ENCODE measurements around the gene ATF7.
"Not testable (repeated sequence)": the region's sequence is repeated elsewhere in the genome, so short reads cannot be mapped to it uniquely, and the experiment has no call there.

The ATF7 gene

DNA sequence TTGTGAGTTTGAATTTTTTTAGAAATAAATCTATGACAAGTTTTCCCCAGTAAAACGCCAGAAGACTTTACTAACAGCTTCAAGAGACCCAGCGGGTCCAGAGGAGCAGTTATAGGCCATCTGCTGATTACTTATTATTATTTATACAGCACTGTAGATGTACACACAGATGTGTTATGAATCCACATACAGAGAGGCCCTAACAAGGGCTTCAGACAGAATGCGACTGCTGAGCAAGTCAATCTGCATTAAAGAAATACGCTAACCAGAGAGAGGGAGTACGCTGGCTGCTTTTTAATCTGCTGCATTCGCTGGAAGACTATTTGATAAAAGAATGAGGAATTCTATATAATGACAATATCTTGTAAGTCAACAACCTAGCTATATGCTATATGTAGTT is 32.5 kb downstream of the ATF7 start:
- DNase-seq: no peak

DNA sequence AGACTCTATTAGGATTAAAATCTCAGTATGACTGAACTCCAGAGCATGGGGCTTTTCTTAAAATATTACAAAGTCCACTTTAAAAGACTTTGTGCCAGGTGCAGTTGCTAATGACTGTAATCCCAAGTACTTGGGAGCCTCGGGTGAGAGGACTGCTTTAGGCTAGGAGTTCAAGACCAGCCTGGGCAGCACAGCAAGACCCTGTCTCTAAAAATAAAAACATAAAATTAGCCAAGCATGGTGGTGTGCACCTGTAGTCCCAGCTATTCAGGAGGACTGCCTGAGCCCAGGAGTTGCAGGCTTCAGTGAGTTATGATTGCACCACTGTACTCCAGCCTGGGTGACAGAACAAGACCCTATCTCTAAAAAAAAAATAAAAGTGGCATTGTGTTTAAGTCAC is 33.2 kb downstream of the ATF7 start:
- no peak for DNase-seq

DNA sequence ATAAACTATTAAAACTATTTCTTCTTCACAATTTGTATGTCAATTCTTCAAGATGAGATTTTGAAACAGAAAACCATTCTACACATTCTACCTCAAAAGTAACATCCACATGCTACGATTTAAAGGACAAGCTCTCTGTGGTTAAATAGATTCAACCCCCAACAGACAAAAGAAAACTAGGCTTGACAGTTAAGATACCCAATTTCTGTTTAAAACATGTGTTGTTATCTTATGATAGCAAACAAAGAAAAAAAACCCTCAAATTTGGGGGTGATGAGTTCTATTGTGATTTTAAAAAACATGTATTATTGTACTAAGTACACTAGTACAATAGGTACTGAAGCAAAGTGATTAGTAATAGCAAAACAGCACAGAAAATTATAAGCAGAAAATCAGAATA is 33.8 kb downstream of the ATF7 start:
- DNase-seq: no peak

DNA sequence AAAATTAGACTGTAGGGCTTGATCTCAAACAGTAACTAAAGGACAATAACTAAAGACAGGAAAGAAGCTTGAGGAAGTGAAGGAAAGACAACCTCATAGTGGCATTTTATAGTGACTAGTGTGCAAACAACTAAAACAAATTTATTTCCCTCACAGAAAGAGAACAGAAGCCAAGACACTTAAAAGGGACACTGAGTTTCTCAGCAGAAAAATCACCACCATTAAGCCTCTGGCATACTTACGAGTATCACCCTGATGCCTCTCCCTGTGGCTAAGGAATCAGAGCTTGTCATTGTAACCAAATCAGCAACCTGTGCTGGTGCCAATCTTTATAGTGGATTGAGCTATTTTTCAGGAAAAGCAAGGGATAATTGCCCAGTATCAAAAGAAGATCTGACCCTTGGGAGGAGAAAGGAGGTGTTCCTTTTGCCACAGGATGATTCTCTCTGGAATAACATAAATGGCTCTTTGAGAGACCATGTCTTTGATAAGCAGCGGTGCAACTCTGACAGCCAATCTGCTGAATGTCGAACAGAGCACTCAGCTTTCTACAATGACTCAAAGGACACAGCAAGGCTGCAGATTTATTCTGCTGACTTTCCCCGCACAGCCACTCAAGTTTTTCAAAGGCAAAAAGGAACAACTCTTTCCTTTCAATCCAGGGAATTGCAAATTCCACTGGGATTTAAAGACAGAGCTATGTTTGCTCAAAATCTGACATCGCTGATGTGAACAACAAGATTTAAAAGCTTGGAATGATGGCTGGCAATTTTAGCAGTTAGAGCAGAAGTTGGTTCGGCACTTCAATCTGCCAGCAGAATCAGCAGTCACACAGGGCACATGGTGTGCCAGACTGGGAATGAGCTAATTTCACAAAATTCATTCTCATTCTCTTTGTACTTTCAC is 34.6 kb downstream of the ATF7 start:
- no peak for DNase-seq

DNA sequence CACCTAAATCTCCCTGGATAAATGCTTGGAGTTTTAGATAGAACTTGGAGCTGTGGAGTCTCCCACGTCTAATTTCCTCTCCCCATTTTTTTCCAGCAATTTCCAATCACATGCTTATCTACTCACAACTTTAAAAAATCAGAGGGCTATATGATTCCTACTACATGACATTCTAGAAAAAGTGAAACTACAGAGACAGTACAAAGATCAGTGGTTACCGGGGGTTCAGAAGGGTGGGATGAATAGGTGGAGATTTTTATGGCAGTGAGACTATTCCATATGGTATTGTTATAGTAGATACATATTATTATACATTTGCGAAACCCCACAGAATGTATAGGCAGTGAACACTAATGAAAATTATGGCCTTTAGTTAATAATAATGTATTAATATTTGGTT is 35.5 kb downstream of the ATF7 start:
- DNase-seq: no peak

DNA sequence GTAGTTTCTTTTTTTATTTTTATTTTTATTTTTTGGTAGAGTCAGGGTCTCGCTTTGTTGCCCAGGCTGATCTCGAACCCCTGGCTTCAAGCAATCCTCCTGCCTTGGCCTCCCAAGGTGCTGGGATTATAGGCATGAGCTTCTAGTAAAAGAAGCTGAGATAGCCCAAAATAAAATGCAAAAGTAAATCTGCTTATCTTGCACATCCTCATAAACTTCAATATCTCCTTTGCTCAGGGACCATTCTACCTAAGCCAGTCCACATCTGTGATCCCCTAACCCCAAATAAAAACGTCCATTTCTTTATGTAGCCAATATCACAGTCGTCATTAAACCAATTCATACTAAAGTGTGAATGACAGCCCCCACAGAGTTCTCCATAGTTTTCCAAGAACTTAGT is 36.3 kb downstream of the ATF7 start:
- no peak for DNase-seq

DNA sequence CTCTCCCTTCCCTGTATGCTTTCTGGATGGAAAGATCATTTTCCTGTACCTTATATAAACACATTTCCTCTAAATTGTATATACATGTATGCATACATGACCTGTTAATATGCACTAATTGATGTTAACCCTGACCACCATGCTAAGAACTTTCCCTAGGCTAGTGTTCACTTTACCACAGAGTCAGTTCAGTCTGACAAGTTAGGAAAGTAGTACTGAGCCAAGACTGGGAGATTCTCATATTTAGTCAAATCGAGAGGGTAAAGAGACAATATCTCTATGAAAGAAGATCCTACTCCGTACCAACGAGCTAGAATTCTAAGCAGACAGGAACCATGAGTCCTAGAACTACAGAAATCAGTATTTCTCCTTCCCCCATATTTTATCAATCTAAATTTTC is 36.8 kb downstream of the ATF7 start:
- no peak for DNase-seq

DNA sequence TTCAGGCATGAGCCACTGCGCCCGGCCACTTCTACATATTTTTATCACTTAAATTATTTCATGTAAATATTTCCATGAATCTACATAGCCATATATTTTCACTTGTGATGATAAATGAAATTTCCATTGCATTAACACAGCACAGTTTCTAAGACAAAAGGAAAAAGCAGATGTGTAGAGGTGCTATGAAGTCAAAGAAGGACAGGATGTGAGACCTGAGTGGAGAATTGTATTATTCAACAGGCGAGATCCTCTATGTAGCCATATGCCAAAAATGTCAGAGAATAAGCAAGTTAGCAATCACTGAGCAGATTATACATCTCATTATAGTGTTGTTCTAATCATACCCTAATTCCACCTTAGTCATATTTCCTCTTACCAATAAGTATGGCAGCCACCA is 38.1 kb downstream of the ATF7 start:
- DNase-seq: no peak

DNA sequence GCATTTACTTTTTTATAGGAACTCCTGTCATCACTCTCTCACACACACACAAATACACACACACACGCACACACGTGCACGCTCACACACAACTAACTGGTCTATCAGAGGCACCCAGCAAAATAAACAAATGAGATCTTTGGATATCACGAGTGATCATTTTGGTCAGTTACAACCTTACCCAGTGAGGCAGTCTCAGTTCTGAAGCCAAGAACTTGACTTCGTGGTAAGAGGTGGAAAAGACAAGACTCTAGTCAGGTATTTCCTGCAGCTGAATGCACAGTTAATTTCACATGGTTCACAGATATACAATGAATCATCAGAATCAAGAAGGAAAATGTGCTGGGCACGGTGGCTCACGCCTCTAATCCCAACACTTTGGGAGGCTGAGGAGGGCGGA is 39.4 kb downstream of the ATF7 start:
- no peak for DNase-seq

DNA sequence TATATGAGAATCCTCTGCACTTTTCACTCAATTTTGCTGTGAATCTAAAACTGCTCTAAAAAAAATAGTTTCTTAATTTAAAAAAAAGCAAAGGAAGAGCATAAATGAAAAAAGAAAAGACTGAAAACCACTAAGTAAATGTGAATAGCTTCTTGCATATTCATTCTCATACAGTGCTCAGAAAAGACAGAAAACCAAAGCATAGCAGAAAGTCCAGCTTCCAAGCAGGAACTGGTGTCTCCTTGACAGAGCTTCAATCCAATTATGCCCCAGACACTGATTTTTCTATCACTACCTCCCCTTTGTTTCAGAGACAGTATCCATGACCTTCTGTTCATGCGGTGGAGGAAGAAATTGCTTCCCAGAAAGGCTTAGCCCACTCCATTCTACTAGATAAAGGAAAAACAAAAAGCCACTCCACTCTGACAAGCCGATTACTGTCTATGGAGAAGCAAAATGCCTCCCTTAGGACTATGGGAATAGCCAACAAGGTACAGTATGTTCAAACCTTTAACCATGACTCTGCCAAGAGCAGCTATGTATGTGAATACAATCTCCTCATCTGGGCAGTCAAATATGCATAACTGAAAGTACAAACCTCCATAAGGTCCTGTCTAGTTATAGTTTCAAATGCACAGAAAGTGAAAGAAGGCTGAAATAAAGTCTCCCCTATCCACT is 40.6 kb downstream of the ATF7 start:
- DNase-seq: no peak

DNA sequence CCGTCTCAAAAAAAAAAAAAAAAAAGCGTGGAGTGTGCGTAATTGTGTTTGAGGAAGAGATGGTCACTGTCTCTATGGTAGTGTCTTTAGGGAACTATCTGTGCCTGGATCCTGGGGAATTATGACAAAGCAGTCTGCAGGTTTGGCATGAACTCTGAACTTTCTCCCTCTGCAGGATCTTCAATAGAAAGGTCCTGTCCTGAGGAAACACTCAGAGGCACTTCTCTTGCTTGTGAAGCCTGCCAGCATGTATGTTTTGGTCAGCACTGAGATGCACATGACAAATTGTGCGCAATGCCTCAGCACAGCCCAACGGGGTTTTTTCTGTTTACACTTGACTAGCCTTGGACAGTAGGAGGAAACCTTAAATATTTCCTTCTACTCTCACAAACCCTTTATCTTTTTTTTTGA is 46.6 kb downstream of the ATF7 start:
- DNase-seq: no peak

DNA sequence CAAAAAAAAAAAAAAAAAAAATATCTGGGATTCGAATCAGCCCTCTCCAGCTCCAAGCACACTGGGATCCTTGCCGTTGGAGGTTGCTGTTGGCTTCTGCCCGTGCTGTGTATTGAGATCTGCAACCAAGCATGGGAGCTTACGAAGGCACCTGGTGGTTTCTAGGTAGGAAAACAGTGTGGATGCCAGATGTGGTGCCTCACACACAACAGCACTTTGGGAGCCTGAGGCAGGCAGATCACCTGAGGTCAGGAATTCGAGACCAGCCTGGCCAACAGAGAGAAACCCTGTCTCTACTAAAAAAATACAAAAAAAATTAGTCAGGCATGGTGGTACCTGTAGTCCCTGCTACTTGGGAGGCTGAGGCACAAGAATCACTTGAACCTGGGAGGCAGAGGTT is 47.4 kb downstream of the ATF7 start:
- no peak for DNase-seq

DNA sequence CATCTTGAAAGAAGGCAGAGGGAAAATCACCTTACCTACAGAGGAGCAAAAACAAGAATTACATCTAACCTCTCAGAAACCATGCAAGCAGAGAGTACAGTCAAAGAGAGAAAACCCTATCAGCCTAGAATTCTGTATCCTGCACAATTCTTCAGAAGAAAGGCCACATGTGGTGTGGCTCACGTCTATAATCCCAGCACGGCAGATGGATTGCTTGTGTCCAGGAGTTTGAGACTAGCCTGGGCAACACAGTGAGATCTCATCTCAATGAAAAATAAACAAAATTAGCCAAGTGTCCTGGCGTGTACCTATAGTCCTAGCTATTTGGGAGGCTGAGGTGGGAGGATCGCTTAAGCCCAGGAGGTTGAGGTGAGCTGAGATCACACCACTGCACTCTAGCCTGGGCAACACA is 48.2 kb downstream of the ATF7 start:
- no peak for DNase-seq

DNA sequence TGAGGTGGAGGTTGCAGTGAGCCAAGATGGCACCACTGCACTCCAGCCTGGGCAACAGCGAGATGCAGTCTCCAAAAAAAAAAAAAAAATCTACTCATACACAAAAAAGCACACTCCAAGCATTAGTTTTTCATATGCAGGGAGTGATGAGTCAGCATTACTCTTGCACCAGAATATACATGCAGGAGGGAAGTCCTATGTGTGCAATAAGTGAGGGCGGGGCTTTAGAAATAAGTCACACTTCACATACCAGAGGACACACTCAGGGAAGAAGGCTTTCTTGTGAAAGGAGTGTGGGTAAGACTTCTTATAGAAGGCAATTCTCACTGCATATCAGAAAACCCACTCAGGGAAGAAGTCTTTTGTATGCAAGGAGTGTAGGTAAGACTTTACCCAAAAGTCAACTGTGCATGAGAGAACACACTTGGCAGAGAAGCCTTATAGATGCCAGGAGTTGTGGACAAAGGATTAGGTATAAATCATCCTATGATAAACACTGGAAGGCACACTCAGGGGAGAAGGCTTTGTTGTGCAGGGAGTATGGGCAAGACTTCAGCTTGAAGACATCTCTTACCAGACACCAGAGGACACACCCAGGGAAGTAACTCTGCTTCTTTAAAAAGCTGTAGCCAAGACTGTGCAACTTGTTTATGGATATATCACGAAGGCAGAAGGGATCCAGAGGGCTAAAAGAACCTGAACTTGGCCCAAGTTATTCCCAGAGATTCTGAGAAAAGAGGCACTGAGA is 50.5 kb downstream of the ATF7 start:
- DNase-seq: no peak

DNA sequence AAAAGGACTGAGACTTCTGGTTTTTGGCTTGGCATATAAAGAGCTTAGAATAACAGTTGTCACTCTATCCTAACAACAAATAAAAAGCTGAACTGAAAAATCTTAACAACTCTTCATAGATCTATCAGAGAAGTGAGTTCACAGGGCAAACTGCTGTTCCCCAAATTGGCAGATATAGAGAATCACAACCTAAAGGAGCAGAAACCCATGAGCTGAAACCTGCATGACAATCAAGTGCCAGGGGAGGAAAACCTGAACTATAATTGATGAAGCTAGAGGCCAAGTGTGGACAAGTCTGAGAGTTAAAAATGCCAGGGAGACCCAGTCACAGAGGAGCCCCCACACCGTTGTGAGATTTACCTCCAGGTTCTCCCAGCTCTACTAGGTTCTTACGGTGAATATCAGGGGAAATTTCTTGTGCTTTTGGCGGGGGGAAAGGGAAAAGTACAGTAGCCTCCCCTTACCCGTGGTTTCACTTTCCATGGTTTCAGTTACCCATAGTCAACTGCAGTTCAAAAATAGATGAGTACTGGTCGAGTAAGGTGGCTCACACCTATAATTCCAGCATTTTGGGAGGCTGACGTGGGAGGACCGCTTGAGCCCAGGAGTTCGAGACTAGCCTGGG is 53.9 kb downstream of the ATF7 start:
- DNase-seq: no peak

DNA sequence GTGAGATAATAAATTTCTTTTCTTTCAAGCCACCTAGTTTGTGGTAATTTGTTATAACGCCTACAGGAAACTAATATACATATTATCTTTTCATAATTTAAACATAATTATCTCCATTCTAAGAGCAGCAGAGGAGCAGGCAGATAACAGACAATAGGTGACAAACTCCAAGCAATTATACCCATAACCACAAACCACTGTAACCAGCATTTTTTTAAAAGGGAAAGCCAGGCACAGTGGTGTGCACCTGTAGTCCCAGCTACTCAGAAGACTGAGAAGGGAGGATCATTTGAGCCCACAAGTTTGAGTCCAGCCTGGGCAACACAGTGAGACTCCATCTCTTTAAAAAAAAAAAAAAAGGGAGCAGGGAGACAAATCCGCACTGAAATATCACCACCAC is 54.9 kb downstream of the ATF7 start:
- no peak for DNase-seq

DNA sequence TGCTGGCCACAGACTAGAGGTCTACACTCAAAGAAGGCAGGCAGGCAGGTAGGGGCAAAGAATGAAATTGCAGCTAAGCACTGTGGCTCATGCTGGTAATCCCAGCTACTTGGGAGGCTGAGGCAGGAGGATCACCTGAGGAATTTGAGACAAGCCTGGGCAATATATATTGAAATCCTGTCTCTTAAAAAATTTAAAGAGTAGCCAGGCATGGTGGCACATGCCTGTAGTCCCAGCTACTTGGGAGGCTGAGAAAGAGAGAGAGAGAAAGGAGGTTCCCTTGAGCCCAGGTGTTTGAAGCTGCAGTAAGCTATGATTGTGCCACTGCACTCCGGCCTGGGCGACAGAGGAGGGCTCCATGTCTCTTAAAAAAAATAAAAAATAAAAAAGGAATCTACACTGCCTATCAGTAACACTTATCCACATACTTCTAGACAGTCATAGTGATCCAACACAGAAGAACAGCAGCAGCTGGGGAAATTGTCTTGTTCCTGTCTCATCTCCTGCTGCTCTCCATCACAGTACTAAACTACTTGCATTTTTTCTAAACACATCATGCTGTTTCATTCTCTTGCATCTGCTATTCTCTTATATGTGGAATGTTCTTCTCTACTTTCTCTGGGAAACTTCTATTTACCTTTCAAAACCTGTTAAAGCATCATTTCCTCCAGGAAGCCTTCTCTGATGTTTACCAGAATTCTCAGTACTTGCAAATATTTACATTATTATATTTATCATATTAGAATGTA is 57.2 kb downstream of the ATF7 start:
- peak; percentile 20 for DNase-seq

DNA sequence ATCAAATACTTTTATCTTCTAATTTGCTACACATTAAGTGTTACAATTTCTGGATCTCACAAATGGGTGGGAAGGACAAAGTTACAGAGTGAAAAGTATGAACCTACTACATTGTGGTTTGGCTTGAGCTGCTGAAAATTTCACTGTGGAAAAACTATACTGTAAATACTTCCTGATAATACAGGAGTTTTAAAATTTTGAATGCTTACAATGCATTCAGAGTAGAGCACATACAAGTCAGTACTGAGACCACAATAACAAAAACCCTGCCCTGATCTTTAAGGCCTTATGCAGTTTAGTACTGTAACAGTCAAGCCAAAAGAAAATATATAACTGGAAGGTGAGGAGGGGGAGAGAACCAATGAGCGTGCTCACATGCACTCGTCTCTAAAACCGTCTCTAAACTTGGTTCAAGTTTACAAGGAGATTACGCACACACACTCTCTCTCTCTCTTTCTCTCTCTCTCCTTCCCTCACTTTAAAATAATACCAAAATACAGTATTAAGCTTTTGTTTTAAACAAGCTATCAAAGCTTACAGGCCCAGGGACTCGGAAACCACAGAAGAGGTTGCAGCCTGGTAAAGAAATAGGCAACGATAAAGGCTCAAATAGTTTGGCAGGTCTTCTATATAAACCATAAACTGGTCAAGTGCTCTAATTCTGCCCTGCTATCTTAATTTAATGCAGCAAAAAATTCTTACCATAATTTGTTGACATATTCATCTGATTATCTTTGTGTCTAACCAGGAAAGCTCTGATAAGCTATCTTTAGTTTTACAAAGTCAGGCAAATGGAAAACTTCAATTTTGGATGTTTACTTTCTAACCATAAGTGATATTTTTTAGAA is 58.0 kb downstream of the ATF7 start:
- DNase-seq: no peak

DNA sequence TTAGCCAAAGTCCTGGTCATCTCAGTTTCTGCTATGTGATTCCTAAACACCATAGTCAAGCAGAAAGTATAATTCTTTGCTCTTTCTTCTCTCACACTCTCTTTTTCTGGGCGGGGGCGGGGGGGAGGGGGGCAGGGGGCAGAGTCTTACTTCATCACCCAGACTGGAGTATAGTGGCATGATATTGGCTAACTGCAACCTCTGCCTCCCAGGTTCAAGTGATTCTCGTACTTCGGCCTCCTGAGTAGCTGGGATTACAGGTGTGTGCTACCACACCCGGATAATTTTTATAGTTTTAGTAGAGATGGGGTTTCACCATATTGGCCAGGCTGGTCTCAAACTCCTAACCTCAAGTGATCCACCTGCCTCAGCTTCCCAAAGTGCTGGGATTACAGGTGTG is 60.8 kb downstream of the ATF7 start:
- not testable (repeated sequence) for DNase-seq

DNA sequence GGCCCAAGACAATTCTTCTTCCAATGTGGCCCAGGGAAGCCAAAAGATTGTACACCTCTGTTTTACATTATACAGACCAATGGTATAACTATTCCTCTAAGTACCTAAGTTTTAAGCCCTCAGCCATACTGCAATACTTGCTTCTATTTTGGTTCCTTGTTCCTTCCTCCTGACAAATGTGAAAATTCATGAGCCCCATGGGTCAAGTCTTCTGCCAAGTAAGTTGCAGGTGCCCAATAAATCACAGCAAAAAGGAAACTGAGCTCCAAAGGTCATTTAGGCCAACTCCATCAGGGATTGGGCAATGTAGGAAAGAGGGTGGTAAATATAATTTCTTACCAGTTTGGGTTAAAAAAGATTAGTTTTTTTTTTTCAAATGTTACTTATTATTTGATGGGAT is 61.2 kb downstream of the ATF7 start:
- no peak for DNase-seq

DNA sequence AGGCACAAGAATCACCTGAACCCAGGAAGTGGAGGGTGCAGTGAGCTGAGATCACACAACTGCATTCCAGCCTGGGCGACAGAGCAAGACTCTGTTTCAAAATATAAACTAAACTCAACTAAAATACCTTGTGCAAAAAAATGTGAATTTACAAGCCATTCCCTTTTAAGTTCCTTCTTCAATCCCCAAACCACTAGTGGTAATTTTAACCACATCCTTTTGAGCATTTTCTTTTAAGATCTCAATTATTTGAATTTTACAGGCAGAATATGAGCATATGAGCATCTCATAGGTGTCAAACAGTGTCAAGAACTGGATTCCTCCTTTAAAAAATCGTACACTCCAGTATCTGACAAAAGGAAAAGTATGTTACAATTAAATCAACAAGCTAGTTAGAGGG is 61.9 kb downstream of the ATF7 start:
- no peak for DNase-seq

Measured in DMS53 (cell line).